Measurements from ENCODE around the gene WLS.
"Not testable (repeated sequence)": the region's sequence is repeated elsewhere in the genome, so short reads cannot be mapped to it uniquely, and the experiment has no call there.

WLS gene

GRCh38 chr1:68171795-68172194 lies 60.5 kb downstream of the WLS start:
- H3K4me3 Mint-ChIP-seq; H3K36me3 Mint-ChIP-seq; H3K9me3 Mint-ChIP-seq (ENCODE audit: low read depth); H3K4me1 Mint-ChIP-seq (ENCODE audit: low read depth); H3K27me3 Mint-ChIP-seq; H3K27ac Mint-ChIP-seq: not testable (repeated sequence)

- no peak overlapping the region for H3K27ac Mint-ChIP-seq
- H3K9me3 Mint-ChIP-seq (ENCODE audit: low read depth): peaks cover 5% of the 10 kb centered on the region
- H3K27me3 Mint-ChIP-seq: no peaks in the 10 kb centered on the region
- no peaks in the 10 kb centered on the region for H3K36me3 Mint-ChIP-seq
- H3K4me3 Mint-ChIP-seq: no peak overlapping the region
- H3K4me1 Mint-ChIP-seq (ENCODE audit: low read depth): no peaks in the 10 kb centered on the region
Measured at GRCh38 chr1:68168545-68169171, 63.7 kb downstream of the WLS start.

GRCh38 chr1:68167211-68167610 lies 65.1 kb downstream of the WLS start:
- Mint-ChIP-seq H3K27ac (no peak overlapping the region), H3K4me3 (no peak overlapping the region), H3K4me1 (ENCODE audit: low read depth) (no peaks in the 10 kb centered on the region), H3K9me3 (ENCODE audit: low read depth) (peaks cover 5% of the 10 kb centered on the region), H3K27me3 (no peaks in the 10 kb centered on the region), H3K36me3 (no peaks in the 10 kb centered on the region)

GRCh38 chr1:68166348-68166747 lies 66.0 kb downstream of the WLS start:
- H3K36me3 Mint-ChIP-seq: no peaks in the 10 kb centered on the region
- H3K27me3 Mint-ChIP-seq: no peaks in the 10 kb centered on the region
- H3K4me1 Mint-ChIP-seq (ENCODE audit: low read depth): no peaks in the 10 kb centered on the region
- H3K4me3 Mint-ChIP-seq: no peak overlapping the region
- peaks cover 5% of the 10 kb centered on the region for H3K9me3 Mint-ChIP-seq (ENCODE audit: low read depth)
- H3K27ac Mint-ChIP-seq: no peak overlapping the region

- Mint-ChIP-seq H3K9me3 (ENCODE audit: low read depth) (peaks cover 1% of the 10 kb centered on the region), H3K27me3 (no peaks in the 10 kb centered on the region), H3K4me3 (no peak overlapping the region), H3K4me1 (ENCODE audit: low read depth) (no peaks in the 10 kb centered on the region), H3K36me3 (no peaks in the 10 kb centered on the region), H3K27ac (no peak overlapping the region)
Measured at GRCh38 chr1:68165665-68166064, 66.7 kb downstream of the WLS start.

GRCh38 chr1:68164918-68165317 lies 67.4 kb downstream of the WLS start:
- Mint-ChIP-seq H3K4me3 (no peak overlapping the region), H3K36me3 (no peaks in the 10 kb centered on the region), H3K27me3 (no peaks in the 10 kb centered on the region), H3K27ac (no peak overlapping the region), H3K4me1 (ENCODE audit: low read depth) (no peaks in the 10 kb centered on the region), H3K9me3 (ENCODE audit: low read depth) (no peaks in the 10 kb centered on the region)

- Mint-ChIP-seq H3K4me1 (ENCODE audit: low read depth) (no peaks in the 10 kb centered on the region), H3K27ac (no peak overlapping the region), H3K27me3 (no peaks in the 10 kb centered on the region), H3K9me3 (ENCODE audit: low read depth) (no peaks in the 10 kb centered on the region), H3K4me3 (no peak overlapping the region), H3K36me3 (no peaks in the 10 kb centered on the region)
Measured at GRCh38 chr1:68163220-68163619, 69.1 kb downstream of the WLS start.

GRCh38 chr1:68162761-68163160 lies 69.6 kb downstream of the WLS start:
- Mint-ChIP-seq H3K4me1 (ENCODE audit: low read depth) (no peaks in the 10 kb centered on the region), H3K27me3 (no peaks in the 10 kb centered on the region), H3K9me3 (ENCODE audit: low read depth) (no peaks in the 10 kb centered on the region)

GRCh38 chr1:68161672-68162071 lies 70.7 kb downstream of the WLS start:
- H3K36me3 Mint-ChIP-seq; H3K4me1 Mint-ChIP-seq (ENCODE audit: low read depth); H3K27me3 Mint-ChIP-seq; H3K9me3 Mint-ChIP-seq (ENCODE audit: low read depth); H3K4me3 Mint-ChIP-seq; H3K27ac Mint-ChIP-seq: not testable (repeated sequence)

More at GRCh38 chr1:68162761-68163160, 69.6 kb downstream of the WLS start:
- Mint-ChIP-seq H3K27ac (no peak overlapping the region), H3K36me3 (no peaks in the 10 kb centered on the region), H3K4me3 (no peak overlapping the region)

GRCh38 chr1:68160935-68161334 lies 71.4 kb downstream of the WLS start:
- not testable (repeated sequence) for H3K36me3 Mint-ChIP-seq; H3K27ac Mint-ChIP-seq; H3K4me1 Mint-ChIP-seq (ENCODE audit: low read depth); H3K9me3 Mint-ChIP-seq (ENCODE audit: low read depth); H3K27me3 Mint-ChIP-seq; H3K4me3 Mint-ChIP-seq

- no peaks in the 10 kb centered on the region for H3K4me1 Mint-ChIP-seq (ENCODE audit: low read depth)
- no peaks in the 10 kb centered on the region for H3K36me3 Mint-ChIP-seq
- H3K27ac Mint-ChIP-seq: no peak overlapping the region
- no peaks in the 10 kb centered on the region for H3K9me3 Mint-ChIP-seq (ENCODE audit: low read depth)
- H3K4me3 Mint-ChIP-seq: no peak overlapping the region
- H3K27me3 Mint-ChIP-seq: no peaks in the 10 kb centered on the region
Measured at GRCh38 chr1:68160021-68160420, 72.3 kb downstream of the WLS start.

GRCh38 chr1:68158837-68159236 lies 73.5 kb downstream of the WLS start:
- H3K27me3 Mint-ChIP-seq: no peaks in the 10 kb centered on the region
- H3K9me3 Mint-ChIP-seq (ENCODE audit: low read depth): no peaks in the 10 kb centered on the region
- no peaks in the 10 kb centered on the region for H3K4me1 Mint-ChIP-seq (ENCODE audit: low read depth)
- H3K4me3 Mint-ChIP-seq: no peak overlapping the region
- H3K27ac Mint-ChIP-seq: no peak overlapping the region
- H3K36me3 Mint-ChIP-seq: no peaks in the 10 kb centered on the region

GRCh38 chr1:68157416-68157815 lies 74.9 kb downstream of the WLS start:
- Mint-ChIP-seq H3K4me1 (ENCODE audit: low read depth) (no peaks in the 10 kb centered on the region), H3K36me3 (no peaks in the 10 kb centered on the region), H3K27me3 (no peaks in the 10 kb centered on the region), H3K9me3 (ENCODE audit: low read depth) (no peaks in the 10 kb centered on the region), H3K27ac (no peak overlapping the region), H3K4me3 (no peak overlapping the region)

GRCh38 chr1:68151690-68152089 lies 80.6 kb downstream of the WLS start:
- Mint-ChIP-seq H3K9me3 (ENCODE audit: low read depth) (no peaks in the 10 kb centered on the region), H3K36me3 (no peaks in the 10 kb centered on the region), H3K4me1 (ENCODE audit: low read depth) (no peaks in the 10 kb centered on the region), H3K27ac (no peak overlapping the region), H3K27me3 (no peaks in the 10 kb centered on the region), H3K4me3 (no peak overlapping the region)

- H3K9me3 Mint-ChIP-seq (ENCODE audit: low read depth): no peaks in the 10 kb centered on the region
- H3K4me1 Mint-ChIP-seq (ENCODE audit: low read depth): no peaks in the 10 kb centered on the region
- no peak overlapping the region for H3K4me3 Mint-ChIP-seq
- H3K27ac Mint-ChIP-seq: no peak overlapping the region
- no peaks in the 10 kb centered on the region for H3K36me3 Mint-ChIP-seq
- no peaks in the 10 kb centered on the region for H3K27me3 Mint-ChIP-seq
Measured at GRCh38 chr1:68149907-68150306, 82.4 kb downstream of the WLS start.

- H3K4me1 Mint-ChIP-seq (ENCODE audit: low read depth): no peaks in the 10 kb centered on the region
- H3K36me3 Mint-ChIP-seq: no peaks in the 10 kb centered on the region
- no peak overlapping the region for H3K27ac Mint-ChIP-seq
- no peak overlapping the region for H3K4me3 Mint-ChIP-seq
- no peaks in the 10 kb centered on the region for H3K27me3 Mint-ChIP-seq
- H3K9me3 Mint-ChIP-seq (ENCODE audit: low read depth): no peaks in the 10 kb centered on the region
Measured at GRCh38 chr1:68149110-68149798, 83.1 kb downstream of the WLS start.

Measured in activated naive CD8-positive, alpha-beta T cell (primary cell).